Measurements from ENCODE around the gene CYB561D2.

The CYB561D2 gene

GRCh38 chr3:50324351-50325112, 26.1 kb upstream of the CYB561D2 start:
- no peaks in the 10 kb centered on the region for H3K27me3 ChIP-seq (ENCODE audit: control insufficient read depth, insufficient read depth, low read length)
- no peak overlapping the region for H3K4me3 ChIP-seq (ENCODE audit: low read depth, low read length)
- H3K36me3 ChIP-seq (ENCODE audit: control insufficient read depth, insufficient read depth, low read length): peaks cover 21% of the 10 kb centered on the region
- H3K9me3 ChIP-seq (ENCODE audit: control insufficient read depth, insufficient read depth, low read depth, low read length): no peaks in the 10 kb centered on the region
- H3K27ac ChIP-seq (ENCODE audit: low read depth, low read length): no peak overlapping the region
- peaks cover 31% of the 10 kb centered on the region for H3K4me1 ChIP-seq (ENCODE audit: control insufficient read depth, insufficient read depth, low read length)
- no peak overlapping the region for H3K9ac ChIP-seq (ENCODE audit: low read length)

- Histone ChIP-seq H3K4me1 (ENCODE audit: control insufficient read depth, insufficient read depth, low read length) (peaks cover 25% of the 10 kb centered on the region), H3K4me3 (ENCODE audit: low read depth, low read length) (no peak overlapping the region), H3K9me3 (ENCODE audit: control insufficient read depth, insufficient read depth, low read depth, low read length) (no peaks in the 10 kb centered on the region), H3K36me3 (ENCODE audit: control insufficient read depth, insufficient read depth, low read length) (peaks cover 21% of the 10 kb centered on the region), H3K27me3 (ENCODE audit: control insufficient read depth, insufficient read depth, low read length) (no peaks in the 10 kb centered on the region), H3K9ac (ENCODE audit: low read length) (no peak overlapping the region), H3K27ac (ENCODE audit: low read depth, low read length) (no peak overlapping the region)
Measured at GRCh38 chr3:50325113-50325480, 25.6 kb upstream of the CYB561D2 start.

DNA sequence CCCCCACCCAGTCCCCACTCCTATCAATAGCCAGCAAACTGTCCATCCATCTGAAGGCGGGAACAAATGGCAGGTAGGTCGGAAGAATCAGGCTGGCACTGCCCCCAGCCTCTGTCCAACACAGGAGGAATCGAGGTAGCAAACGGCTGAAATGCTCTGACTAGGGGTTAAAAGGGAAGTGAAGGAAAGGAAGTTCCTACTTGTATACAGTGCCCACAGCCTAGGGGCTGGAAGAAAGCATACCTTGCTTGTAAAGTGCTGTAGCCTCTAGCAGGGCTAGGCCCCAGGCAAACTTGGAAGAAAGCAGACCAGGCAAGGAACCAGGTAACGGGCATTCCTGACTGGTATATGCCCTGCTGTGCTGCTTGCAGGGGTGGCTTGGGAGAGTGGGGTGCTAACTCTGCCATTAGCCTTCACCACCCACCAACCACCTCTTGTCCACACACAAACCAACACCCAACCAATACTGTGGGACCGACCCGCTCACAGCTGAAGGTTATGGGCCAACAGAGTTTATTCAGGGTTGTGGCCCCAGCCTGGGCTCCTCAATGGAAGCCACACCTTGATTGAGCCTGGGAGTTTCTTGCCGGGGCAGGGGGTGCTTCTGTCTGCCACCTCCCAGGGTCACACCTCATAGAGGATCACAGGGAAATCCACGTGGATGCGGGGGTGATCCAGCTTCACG, 25.0 kb upstream of the CYB561D2 start:
- peaks cover 26% of the 10 kb centered on the region for H3K36me3 ChIP-seq (ENCODE audit: control insufficient read depth, insufficient read depth, low read length)
- no peaks in the 10 kb centered on the region for H3K9me3 ChIP-seq (ENCODE audit: control insufficient read depth, insufficient read depth, low read depth, low read length)
- no peak overlapping the region for H3K27ac ChIP-seq (ENCODE audit: low read depth, low read length)
- peaks cover 20% of the 10 kb centered on the region for H3K4me1 ChIP-seq (ENCODE audit: control insufficient read depth, insufficient read depth, low read length)
- H3K9ac ChIP-seq (ENCODE audit: low read length): no peak overlapping the region
- H3K27me3 ChIP-seq (ENCODE audit: control insufficient read depth, insufficient read depth, low read length): no peaks in the 10 kb centered on the region
- no peak overlapping the region for H3K4me3 ChIP-seq (ENCODE audit: low read depth, low read length)

DNA sequence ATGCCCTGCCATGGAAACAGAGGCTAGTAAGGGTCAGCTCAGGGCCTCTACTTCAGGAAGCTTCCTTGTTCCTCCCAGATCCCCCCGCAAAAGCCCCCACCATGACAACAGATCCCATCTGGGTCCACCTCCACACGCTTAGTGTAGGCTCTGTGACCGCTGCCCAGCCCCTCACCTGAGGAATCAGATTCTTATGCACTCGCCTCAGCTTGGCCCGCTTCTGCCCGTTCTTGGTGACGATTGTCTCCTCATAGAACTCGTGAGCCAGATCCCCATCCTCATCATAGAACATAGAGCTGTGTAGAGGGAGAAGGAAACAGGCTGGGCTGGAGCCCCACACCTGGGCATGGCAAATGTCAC, 24.5 kb upstream of the CYB561D2 start:
- H3K27me3 ChIP-seq (ENCODE audit: control insufficient read depth, insufficient read depth, low read length): no peaks in the 10 kb centered on the region
- H3K4me3 ChIP-seq (ENCODE audit: low read depth, low read length): no peak overlapping the region
- H3K9ac ChIP-seq (ENCODE audit: low read length): no peak overlapping the region
- peaks cover 20% of the 10 kb centered on the region for H3K4me1 ChIP-seq (ENCODE audit: control insufficient read depth, insufficient read depth, low read length)
- no peak overlapping the region for H3K27ac ChIP-seq (ENCODE audit: low read depth, low read length)
- H3K9me3 ChIP-seq (ENCODE audit: control insufficient read depth, insufficient read depth, low read depth, low read length): no peaks in the 10 kb centered on the region
- peaks cover 31% of the 10 kb centered on the region for H3K36me3 ChIP-seq (ENCODE audit: control insufficient read depth, insufficient read depth, low read length)

GRCh38 chr3:50327129-50327528, 23.5 kb upstream of the CYB561D2 start:
- Histone ChIP-seq H3K9ac (ENCODE audit: low read length) (peak overlapping the region; percentile 77), H3K4me1 (ENCODE audit: control insufficient read depth, insufficient read depth, low read length) (peaks cover 20% of the 10 kb centered on the region), H3K36me3 (ENCODE audit: control insufficient read depth, insufficient read depth, low read length) (peaks cover 40% of the 10 kb centered on the region), H3K4me3 (ENCODE audit: low read depth, low read length) (peak overlapping the region; percentile 84), H3K9me3 (ENCODE audit: control insufficient read depth, insufficient read depth, low read depth, low read length) (no peaks in the 10 kb centered on the region), H3K27ac (ENCODE audit: low read depth, low read length) (no peak overlapping the region), H3K27me3 (ENCODE audit: control insufficient read depth, insufficient read depth, low read length) (no peaks in the 10 kb centered on the region)

- Histone ChIP-seq H3K27ac (ENCODE audit: low read depth, low read length) (peak within 1 kb of the TSS; percentile 3; the same call in 1 of the 2 replicates), H3K36me3 (ENCODE audit: control insufficient read depth, insufficient read depth, low read length) (peaks cover 44% of the 10 kb centered on the region), H3K27me3 (ENCODE audit: control insufficient read depth, insufficient read depth, low read length) (no peaks in the 10 kb centered on the region), H3K4me3 (ENCODE audit: low read depth, low read length) (peak within 1 kb of the TSS; percentile 84), H3K4me1 (ENCODE audit: control insufficient read depth, insufficient read depth, low read length) (peaks cover 12% of the 10 kb centered on the region), H3K9me3 (ENCODE audit: control insufficient read depth, insufficient read depth, low read depth, low read length) (no peaks in the 10 kb centered on the region), H3K9ac (ENCODE audit: low read length) (peak within 1 kb of the TSS; percentile 77)
Measured at GRCh38 chr3:50327943-50328691, 22.5 kb upstream of the CYB561D2 start, which contains the start of gene TUSC2. TUSC2 (minus strand) TSS chr3:50328223; CDS start chr3:50328099, 124 bp downstream.

- no peak overlapping the region for H3K27ac ChIP-seq (ENCODE audit: low read depth, low read length)
- peaks cover 7% of the 10 kb centered on the region; the same call in 1 of the 2 replicates for H3K4me1 ChIP-seq (ENCODE audit: control insufficient read depth, insufficient read depth, low read length)
- no peaks in the 10 kb centered on the region for H3K27me3 ChIP-seq (ENCODE audit: control insufficient read depth, insufficient read depth, low read length)
- no peaks in the 10 kb centered on the region for H3K9me3 ChIP-seq (ENCODE audit: control insufficient read depth, insufficient read depth, low read depth, low read length)
- H3K4me3 ChIP-seq (ENCODE audit: low read depth, low read length): no peak overlapping the region
- peaks cover 50% of the 10 kb centered on the region for H3K36me3 ChIP-seq (ENCODE audit: control insufficient read depth, insufficient read depth, low read length)
- no peak overlapping the region for H3K9ac ChIP-seq (ENCODE audit: low read length)
Measured at GRCh38 chr3:50330330-50330729, 20.3 kb upstream of the CYB561D2 start.

GRCh38 chr3:50331364-50331907, 19.2 kb upstream of the CYB561D2 start:
- Histone ChIP-seq H3K36me3 (ENCODE audit: control insufficient read depth, insufficient read depth, low read length) (peaks cover 39% of the 10 kb centered on the region), H3K9me3 (ENCODE audit: control insufficient read depth, insufficient read depth, low read depth, low read length) (no peaks in the 10 kb centered on the region), H3K4me3 (ENCODE audit: low read depth, low read length) (no peak overlapping the region), H3K4me1 (ENCODE audit: control insufficient read depth, insufficient read depth, low read length) (peaks cover 14% of the 10 kb centered on the region), H3K9ac (ENCODE audit: low read length) (no peak overlapping the region), H3K27ac (ENCODE audit: low read depth, low read length) (no peak overlapping the region), H3K27me3 (ENCODE audit: control insufficient read depth, insufficient read depth, low read length) (no peaks in the 10 kb centered on the region)

DNA sequence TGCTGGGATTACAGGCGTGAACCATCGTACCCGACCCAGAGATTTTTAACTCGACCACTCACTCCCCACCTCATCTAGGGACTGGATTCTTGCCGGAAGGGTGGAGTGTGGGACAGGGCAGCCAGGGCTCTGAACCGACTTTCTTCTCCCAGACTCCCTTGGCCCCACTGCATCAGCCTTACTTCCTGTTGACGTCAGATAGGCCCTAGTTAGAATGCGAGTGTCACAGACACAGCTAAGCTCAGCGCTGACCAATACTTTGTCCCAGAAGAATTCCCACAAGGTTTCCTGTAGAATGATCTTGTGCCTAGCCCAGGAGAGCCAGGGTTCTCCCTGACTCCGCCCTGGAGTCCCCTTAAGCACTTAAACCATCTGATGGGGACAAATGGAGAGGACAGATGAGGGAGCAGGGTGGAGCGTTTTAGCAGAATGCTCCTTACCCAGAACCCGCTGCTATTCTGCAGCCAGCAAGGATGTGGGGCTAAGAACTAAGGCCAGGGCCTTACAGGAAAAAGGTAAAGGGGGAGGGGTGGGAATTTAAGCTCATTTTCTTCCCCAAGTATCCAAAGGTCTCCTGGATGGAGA, 16.8 kb upstream of the CYB561D2 start:
- H3K27ac ChIP-seq (ENCODE audit: low read depth, low read length): no peak overlapping the region
- H3K4me1 ChIP-seq (ENCODE audit: control insufficient read depth, insufficient read depth, low read length): peaks cover 23% of the 10 kb centered on the region
- no peaks in the 10 kb centered on the region for H3K9me3 ChIP-seq (ENCODE audit: control insufficient read depth, insufficient read depth, low read depth, low read length)
- peaks cover 39% of the 10 kb centered on the region for H3K36me3 ChIP-seq (ENCODE audit: control insufficient read depth, insufficient read depth, low read length)
- no peak overlapping the region for H3K4me3 ChIP-seq (ENCODE audit: low read depth, low read length)
- no peak overlapping the region for H3K9ac ChIP-seq (ENCODE audit: low read length)
- H3K27me3 ChIP-seq (ENCODE audit: control insufficient read depth, insufficient read depth, low read length): peaks cover 5% of the 10 kb centered on the region

DNA sequence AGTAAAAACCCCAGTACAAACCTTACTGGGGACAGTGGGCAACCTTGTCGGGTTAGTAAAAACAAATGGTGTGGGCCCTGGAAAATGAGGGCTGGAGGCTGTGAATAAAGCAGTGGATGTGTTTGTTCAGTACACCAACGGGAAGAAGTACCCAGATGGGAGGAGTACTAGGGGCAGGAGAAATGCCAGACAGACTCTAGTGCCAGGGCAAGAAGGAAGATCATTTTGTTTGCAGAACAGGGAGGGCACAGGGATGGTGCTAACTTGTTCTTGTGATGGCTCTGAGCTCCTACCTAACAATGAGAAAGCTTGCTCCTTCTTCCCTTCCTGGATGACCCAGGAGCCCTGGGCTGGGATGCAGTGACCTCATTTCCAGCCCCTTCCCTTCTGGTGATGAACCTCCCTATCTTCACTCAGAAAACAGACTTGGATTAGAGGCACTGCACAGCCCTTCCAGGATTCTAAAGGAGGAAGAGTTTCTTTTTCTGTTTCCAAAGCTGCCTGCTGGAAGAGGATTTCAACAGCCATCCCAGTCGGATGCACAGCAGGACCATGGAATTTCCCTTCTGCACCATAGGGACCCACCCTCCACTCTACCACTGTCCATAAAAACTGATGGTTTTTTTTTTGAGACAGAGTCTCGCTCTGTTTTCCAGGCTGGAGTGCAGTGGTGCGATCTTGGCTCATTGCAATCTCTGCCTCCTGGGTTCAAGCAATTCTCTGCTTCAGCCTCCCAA, 16.2 kb upstream of the CYB561D2 start:
- Histone ChIP-seq H3K9ac (ENCODE audit: low read length) (no peak overlapping the region), H3K27me3 (ENCODE audit: control insufficient read depth, insufficient read depth, low read length) (peaks cover 11% of the 10 kb centered on the region), H3K4me3 (ENCODE audit: low read depth, low read length) (no peak overlapping the region), H3K27ac (ENCODE audit: low read depth, low read length) (no peak overlapping the region), H3K4me1 (ENCODE audit: control insufficient read depth, insufficient read depth, low read length) (peaks cover 23% of the 10 kb centered on the region), H3K36me3 (ENCODE audit: control insufficient read depth, insufficient read depth, low read length) (peaks cover 36% of the 10 kb centered on the region), H3K9me3 (ENCODE audit: control insufficient read depth, insufficient read depth, low read depth, low read length) (no peaks in the 10 kb centered on the region)

Data from HUES6 (cell line).